ENCODE measurements around the gene CCDC8.
"Not testable (repeated sequence)": the region's sequence is repeated elsewhere in the genome, so short reads cannot be mapped to it uniquely, and the experiment has no call there.

The CCDC8 gene

DNA sequence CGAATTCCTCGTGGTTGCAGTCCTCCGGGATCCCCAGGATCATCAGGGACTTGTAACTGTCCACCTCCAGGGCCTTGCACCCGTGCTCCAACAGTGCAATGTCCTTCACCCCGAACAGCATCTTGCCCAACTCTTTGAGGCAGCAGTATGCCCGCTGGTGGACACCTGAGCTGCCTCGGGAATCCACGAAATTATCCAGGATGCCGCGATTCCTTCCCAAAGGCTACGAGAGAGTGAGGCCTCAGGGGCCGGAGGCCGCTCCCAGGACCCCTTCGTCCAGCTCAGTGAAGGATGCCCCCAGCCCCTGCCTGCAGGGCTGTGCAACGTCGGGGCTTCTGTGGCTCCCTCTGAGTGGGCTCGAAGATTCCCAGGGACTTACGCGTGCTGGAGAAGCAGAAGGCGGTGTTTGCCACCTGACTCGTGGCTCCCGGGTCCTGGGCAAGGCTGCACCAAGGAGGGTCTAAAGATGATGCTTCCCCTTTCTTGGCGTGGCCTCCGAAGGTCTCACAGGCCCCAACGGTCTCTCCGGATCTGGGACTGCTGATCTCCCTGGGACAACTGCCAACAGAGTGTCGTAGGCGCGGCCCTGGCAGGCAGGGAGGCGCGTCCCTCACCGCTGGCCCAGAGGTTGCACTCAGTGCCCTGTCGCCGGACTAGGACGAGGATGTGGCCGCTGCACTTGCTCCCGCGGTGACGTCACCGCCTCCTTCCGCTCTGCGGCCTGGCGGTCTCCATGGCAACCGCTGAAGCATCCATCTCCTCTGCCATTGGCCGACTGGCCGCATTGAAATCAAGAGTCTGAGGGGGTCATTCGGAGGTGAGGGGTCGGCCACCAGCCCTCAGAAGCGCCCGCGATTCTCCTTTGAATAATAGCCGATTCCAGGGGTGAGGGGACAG lies 15.1 kb upstream of the CCDC8 start, which contains the start of gene PNMA8C:
PNMA8C (minus strand) TSS at position 698 of the 897 bp plus-strand sequence; CDS start at position 121, 577 bp downstream.
- in situ Hi-C loops (cut with MboI; ENCODE audit: low sequenced_read_pairs): no loop called here

- in situ Hi-C loops (cut with MboI; ENCODE audit: low sequenced_read_pairs): no loop called here
Measured at GRCh38 chr19:46427518-46428045, 14.2 kb upstream of the CCDC8 start.

DNA sequence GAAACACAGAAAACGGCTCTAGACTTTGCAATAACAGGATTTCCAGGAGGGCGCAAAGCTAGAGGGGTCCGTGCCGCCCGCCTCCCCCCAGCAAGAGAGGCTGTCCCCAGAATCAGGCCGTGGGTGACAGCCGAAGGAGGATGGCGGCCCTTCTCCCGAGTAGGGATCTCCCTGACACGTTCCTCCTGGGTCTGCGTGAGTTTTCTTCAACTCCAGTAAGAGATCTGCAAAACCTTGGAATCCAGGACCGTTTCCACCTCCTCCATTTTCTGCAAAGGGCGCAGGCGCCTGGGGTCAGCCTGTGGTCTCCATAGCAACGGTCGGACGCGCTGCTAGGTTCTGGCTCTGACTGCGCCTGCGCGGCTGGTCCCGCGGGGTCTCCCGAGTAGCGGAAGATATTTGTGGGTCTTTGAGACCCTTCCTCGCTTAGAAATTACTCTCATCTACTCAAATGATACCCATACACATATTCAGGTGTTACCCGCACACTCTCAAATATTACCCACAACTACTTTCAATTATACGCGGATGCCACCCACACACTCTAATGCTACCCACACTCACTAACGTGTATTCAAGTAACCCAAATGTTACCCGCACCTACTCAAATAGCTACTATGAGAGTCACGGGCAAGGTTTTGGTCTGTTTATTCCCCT lies 13.3 kb upstream of the CCDC8 start:
- in situ Hi-C loops (cut with MboI; ENCODE audit: low sequenced_read_pairs): no loop called here

DNA sequence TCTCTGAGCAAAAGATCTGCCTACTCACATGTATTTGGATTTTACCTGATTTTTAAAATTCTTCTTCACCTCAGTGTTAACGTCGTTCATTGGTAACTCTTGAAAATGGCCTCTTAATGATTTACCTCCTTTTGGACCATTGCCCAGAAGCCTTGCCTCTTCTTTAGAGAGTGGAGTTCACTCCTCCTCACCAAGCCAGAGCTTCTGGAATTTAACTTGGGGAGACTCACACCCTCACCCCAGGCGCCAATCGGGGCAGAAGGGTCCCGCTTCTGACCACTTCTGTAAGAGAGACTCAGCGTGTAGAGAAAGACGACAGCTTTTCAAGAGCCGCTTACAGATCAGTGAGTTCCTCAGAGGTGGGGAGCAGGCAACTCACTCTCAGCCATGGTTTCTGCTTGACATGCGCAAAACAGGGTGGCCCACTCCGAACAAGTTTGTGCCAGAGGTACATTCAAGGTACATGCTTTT lies 12.7 kb upstream of the CCDC8 start:
- in situ Hi-C loops (cut with MboI; ENCODE audit: low sequenced_read_pairs): no loop called here

- in situ Hi-C loops (cut with MboI; ENCODE audit: low sequenced_read_pairs): no loop called here
Measured at GRCh38 chr19:46423188-46423587, 9.8 kb upstream of the CCDC8 start.

- in situ Hi-C loops (cut with MboI; ENCODE audit: low sequenced_read_pairs): no loop called here
Measured at GRCh38 chr19:46422344-46422743, 9.0 kb upstream of the CCDC8 start.

GRCh38 chr19:46420056-46420455 lies 6.7 kb upstream of the CCDC8 start:
- in situ Hi-C loops (cut with MboI; ENCODE audit: low sequenced_read_pairs): no loop called here

DNA sequence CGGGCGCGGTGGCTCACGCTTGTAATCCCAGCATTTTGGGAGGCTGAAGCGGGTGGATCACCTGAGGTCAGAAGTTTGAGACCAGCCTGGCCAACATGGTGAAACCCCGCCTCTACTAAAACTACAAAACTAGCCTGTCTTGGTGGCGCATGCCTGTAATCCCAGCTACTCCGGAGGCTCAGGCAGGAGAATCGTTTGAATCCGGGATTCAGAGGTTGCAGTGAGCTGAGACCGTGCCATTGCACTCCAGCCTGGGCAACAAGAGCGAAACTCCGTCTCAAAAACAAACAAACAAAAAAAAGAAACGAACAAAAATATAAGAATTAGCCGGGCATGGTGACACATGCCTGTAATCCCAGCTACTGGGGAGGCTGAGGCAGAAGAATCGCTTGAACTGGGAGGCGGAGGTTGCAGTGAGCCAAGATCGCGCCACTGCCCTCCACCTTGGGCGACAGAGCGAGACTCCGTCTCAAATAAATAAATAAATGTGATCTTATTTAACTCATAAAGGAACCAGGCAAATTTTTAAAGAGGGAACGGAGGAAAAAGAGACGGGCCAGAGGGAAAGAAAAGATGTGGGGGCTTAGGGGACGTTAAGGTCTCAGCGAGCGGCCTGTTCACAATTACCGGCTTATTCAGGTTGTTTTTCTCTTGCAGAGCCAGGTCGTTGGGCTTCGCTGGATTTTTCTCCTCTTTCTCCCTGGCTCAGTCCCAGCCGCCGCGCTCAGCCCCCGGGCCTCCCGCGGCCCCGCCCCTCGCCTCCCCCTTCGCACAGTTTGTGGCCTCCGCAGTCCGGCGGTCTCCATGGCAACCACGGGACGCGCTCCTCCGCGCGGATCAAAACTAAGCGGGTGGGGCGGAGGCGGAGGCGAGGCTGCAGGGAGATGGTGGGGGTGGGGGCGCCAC lies 2.7 kb upstream of the CCDC8 start:
- in situ Hi-C loops (cut with MboI; ENCODE audit: low sequenced_read_pairs): not testable (repeated sequence)

GRCh38 chr19:46414899-46415298 lies 1.5 kb upstream of the CCDC8 start:
- in situ Hi-C loops (cut with MboI; ENCODE audit: low sequenced_read_pairs): not testable (repeated sequence)

DNA sequence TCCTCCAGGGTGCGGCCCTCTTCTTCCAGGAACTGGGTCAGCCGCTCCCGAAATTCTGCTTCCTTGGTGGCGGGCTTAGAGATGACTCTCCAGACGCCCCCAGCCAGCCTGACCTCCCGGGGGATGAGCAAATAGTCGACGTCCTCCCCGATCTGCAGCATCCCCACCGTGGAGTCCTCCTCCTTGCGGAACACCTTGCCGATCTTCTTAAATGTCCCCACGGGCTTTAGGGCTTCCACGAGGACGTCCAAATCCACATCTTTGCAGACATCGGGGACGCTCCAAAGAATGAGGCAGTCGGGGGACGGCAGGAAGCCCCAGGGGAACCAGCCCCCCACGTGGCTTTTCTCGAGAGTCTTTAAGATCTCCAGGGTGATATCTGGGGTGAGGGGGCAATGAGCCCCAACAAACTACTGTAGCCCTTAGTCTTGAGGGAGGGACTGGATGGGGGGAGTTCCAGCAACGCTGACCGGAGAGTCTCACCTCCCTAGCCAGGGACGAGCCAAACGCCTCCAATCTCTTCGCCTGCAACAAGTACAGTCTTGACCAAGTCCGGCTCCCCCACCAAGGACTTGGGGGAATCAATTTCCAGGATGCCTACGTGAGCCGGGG lies 608 bp downstream of the CCDC8 start:
- in situ Hi-C loops (cut with MboI; ENCODE audit: low sequenced_read_pairs): no loop called here

DNA sequence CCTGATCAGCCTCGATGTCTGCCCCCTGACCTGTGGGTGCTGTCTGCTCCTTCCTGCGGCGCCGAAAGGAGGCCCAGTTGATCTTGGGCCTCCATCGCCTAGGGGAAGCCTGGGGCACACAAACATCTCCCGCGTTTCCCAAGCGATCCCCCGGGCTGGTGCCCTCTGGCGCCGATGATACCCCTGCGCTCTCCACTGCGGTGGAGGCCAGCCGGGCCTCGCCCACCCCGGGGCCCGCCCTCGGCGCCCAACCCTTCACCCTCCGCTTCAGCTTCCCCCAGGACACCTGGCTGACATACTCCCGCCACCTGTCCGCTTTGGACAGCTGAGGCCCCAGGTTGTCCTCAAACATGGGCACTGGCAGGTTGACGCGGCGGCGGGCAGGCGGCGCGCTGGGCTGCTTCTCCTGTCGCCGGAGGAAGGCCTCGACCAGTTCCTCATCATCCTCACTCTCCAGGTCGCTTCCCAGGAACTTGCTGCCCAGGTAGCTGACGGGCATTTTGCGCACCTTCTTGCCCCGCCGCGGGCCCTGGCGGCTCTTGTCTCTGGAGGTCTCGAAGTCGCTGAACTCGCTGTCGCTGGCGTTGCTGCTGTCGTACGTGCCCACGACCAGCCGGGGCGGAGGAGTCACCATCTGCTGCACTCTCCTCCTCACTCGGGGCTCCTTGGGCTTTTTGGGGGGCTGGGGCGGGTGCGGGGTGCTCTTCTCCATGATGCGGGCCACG lies 1.3 kb downstream of the CCDC8 start:
- in situ Hi-C loops (cut with MboI; ENCODE audit: low sequenced_read_pairs): no loop called here

DNA sequence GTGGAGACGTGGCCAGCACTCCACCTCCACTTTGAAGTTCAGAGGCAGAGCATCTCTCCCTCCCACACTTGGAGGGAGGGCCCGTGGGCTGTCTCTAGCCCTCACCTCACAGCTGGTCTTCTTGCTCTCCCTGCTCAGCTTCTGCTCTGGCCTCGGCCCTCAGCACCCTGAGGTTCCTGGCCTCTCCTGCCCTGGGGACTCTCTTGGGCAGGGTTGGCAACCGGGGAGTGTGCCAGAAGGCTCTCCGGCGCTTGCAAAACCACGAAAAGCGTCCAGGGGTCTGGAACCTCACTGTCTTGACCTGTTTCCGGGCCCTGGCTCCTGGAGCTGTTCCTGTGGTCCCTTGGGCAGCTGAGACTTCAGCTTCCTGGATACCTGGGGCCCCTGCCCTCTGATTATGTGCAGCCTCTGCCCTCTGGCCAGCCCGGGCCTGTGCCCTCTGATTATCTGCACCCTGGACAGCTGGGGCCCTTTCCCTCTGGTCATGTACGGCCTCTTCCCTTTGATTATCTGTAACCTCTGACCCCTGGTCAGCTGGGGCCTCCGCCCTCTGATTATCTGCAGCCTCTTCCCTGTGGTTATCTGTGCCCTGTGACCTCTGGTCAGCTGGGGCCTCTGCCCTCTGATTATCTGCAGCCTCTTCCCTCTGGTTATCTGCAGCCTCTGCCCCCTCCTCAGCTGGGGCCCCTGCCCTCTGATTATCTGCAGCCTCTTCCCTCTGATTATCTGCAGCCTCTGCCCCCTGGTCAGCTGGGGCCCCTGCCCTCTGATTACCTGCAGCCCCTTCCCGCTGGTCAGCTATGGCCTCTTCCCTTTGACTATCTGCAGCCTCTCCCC lies 2.1 kb downstream of the CCDC8 start:
- in situ Hi-C loops (cut with MboI; ENCODE audit: low sequenced_read_pairs): no loop called here

DNA sequence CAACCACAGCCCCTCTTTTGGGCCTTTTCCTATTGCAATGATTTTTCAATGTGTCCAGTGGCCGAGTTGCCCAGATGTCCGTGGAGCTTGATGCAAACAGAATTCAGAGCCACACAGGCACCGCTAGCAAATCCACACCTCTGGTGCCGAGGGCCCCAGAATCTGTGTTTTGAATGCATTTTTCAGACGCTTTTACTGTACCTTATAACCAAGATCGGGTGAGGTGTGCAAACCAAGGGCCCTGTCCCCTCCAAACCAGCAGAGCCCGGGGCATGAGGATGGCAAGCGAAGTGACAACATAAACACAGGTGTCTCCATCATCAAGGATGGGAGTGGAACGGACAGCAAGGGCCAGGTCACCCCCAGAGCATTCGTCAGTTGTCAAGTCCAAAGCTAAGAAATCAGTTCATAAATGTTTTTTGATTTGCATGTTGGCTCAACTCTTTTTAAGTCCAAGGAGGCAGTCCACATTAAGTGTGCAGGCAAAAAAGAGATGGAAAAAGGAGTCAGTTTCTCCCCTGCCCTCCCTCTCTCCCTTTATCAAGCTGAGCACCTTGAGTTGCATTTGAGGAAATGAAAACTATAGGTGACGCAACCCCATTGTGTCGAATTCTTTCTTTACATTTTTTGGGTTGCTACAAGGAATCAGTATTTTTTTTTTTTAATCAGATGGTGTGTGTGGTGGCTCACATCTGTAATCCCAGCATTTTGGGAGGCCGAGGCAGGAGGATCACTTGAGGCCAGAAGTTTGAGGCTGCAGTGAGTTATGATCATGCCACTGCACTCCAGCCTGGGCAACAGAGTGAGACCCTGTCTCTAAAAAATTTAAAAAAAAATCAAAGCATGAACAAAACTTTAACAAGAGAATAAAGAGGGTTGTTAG lies 2.9 kb downstream of the CCDC8 start:
- in situ Hi-C loops (cut with MboI; ENCODE audit: low sequenced_read_pairs): no loop called here

- in situ Hi-C loops (cut with MboI; ENCODE audit: low sequenced_read_pairs): no loop called here
Measured at GRCh38 chr19:46409191-46409590, 4.2 kb downstream of the CCDC8 start.

DNA sequence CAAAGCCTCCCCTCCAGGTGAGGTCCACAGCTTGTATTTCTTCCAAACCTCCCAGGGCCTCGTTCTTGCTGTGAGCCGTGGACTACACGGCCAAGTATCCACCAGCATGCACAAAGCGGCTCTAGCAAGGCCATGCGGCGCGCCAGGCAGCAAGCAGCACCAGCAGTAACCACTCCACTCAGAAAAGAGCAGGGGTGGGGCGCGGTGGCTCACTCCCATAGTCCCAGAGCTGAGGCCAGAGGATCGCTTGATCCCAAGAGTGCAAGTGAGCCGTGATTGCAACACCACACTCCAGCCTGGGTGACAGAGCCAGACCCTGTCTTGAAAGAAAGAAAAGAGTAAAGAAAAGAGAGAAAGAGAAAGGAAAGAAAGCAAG lies 4.7 kb downstream of the CCDC8 start:
- in situ Hi-C loops (cut with MboI; ENCODE audit: low sequenced_read_pairs): no loop called here

GRCh38 chr19:46407856-46408663 lies 5.3 kb downstream of the CCDC8 start:
- in situ Hi-C loops (cut with MboI; ENCODE audit: low sequenced_read_pairs): no loop called here

DNA sequence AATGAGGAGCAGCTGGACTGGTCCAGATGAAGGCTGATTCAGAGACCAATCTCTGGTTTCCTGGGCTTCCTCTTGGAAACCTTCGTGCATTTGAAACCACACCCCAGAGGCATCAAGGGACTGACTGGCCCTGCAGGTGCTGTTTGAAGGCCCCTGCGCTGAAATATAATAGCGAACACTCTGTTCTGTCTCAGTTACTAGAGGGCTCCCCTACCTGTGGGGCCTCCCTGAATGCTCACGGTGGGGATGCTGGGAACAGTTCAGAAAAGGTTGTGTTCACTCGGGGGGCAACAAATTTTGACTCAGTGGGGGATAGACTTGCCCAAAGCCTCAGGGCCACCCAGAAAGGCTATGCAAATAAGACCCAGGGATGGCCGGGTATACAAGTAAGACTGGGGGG lies 6.4 kb downstream of the CCDC8 start:
- in situ Hi-C loops (cut with MboI; ENCODE audit: low sequenced_read_pairs): no loop called here
